WTC11 (cell line): Measurements from ENCODE around the gene RASL11B. TPM values are rescaled to one million over a fixed set of nuclear protein-coding genes. Genes with fewer than 3 reads are reported as not detected.

Experiments used
- ATAC-seq: fragments of 200-7000 bp; cut with Tn5 transposase; 2 replicates; pipeline ENCODE4 v1.10.0; 2021; ENCODE audit warnings: mild to moderate bottlenecking, moderate library complexity
- CTCF ChIA-PET: fragments of 300-600 bp; sonication (Branson Sonifier 250); formaldehyde crosslinking; loops from one replicate; lab custom pipeline; 2021; ENCODE audit warnings: antibody characterized with exemption; lab: Charles Lee
- POLR2A ChIA-PET: fragments of 350-600 bp; sonication (Branson Sonifier 250); formaldehyde crosslinking; loops from one replicate; lab custom pipeline; 2021; ENCODE audit warnings: antibody characterized with exemption; lab: Charles Lee
- DNase-seq: peaks from one replicate; pipeline ENCODE4 v3.0.0; 2021; ENCODE audit warnings: low spot score
- H3K27ac Mint-ChIP-seq: 2 replicates; pipeline ENCODE4 v1.8.0; 2021; ENCODE audit warnings: mixed read lengths
- H3K27me3 Mint-ChIP-seq: 2 replicates; pipeline ENCODE4 v1.8.0; 2021; ENCODE audit warnings: low read depth, mild to moderate bottlenecking, moderate library complexity, mixed read lengths
- H3K36me3 Mint-ChIP-seq: 2 replicates; pipeline ENCODE4 v1.8.0; 2021; ENCODE audit warnings: mixed read lengths
- H3K4me1 Mint-ChIP-seq: 2 replicates; pipeline ENCODE4 v1.8.0; 2022; ENCODE audit warnings: mixed read lengths
- H3K4me3 Mint-ChIP-seq: 2 replicates; pipeline ENCODE4 v1.8.0; 2021; ENCODE audit warnings: mild to moderate bottlenecking, moderate library complexity, mixed read lengths
- H3K9me3 Mint-ChIP-seq: 2 replicates; pipeline ENCODE4 v1.8.0; 2021; ENCODE audit warnings: mixed read lengths
- CBFB ChIP-seq: sonication (generic); formaldehyde crosslinking; IDR thresholded peaks from 2 replicates; pipeline ENCODE4 v1.8.1; 2022; ENCODE audit warnings: mild to moderate bottlenecking, low read depth, missing genetic modification reagents
- ESRRA ChIP-seq: sonication (generic); formaldehyde crosslinking; IDR thresholded peaks from 2 replicates; pipeline ENCODE4 v1.8.1; 2022; ENCODE audit warnings: mild to moderate bottlenecking, missing genetic modification reagents, borderline replicate concordance
- FOXJ3 ChIP-seq: sonication (generic); formaldehyde crosslinking; IDR thresholded peaks from 2 replicates; pipeline ENCODE4 v1.9.0; 2021; ENCODE audit warnings: missing genetic modification reagents, mild to moderate bottlenecking, borderline replicate concordance
- GRHL2 ChIP-seq: fragments of 250-450 bp; sonication (Bioruptor Pico); IDR thresholded peaks from 2 replicates; pipeline ENCODE4 v1.8.0; 2022; ENCODE audit warnings: mild to moderate bottlenecking, moderate library complexity; ENCODE audit not compliant: insufficient replicate concordance, severe bottlenecking
- JUN ChIP-seq: sonication (generic); formaldehyde crosslinking; IDR thresholded peaks from 2 replicates; pipeline ENCODE4 v1.8.0; 2023; ENCODE audit warnings: mild to moderate bottlenecking, missing genetic modification reagents
- MYBL2 ChIP-seq: sonication (generic); formaldehyde crosslinking; IDR thresholded peaks from 2 replicates; pipeline ENCODE4 v1.8.1; 2023; ENCODE audit warnings: mild to moderate bottlenecking, moderate library complexity, missing genetic modification reagents
- NFYB ChIP-seq: sonication (generic); formaldehyde crosslinking; conservative IDR thresholded peaks from 2 replicates; pipeline ENCODE4 v1.8.0; 2022; ENCODE audit warnings: low read depth, missing genetic modification reagents
- PRRX2 ChIP-seq: fragments of 250-450 bp; sonication (Bioruptor Pico); IDR thresholded peaks from 2 replicates; pipeline ENCODE4 v1.8.0; 2021; ENCODE audit warnings: mild to moderate bottlenecking
- RELA ChIP-seq: sonication (generic); formaldehyde crosslinking; IDR thresholded peaks from 2 replicates; pipeline ENCODE4 v1.8.1; 2022; ENCODE audit warnings: missing genetic modification reagents, mild to moderate bottlenecking, borderline replicate concordance
- SMAD4 ChIP-seq: sonication (generic); formaldehyde crosslinking; IDR thresholded peaks from 2 replicates; pipeline ENCODE4 v1.8.0; 2022; ENCODE audit warnings: mild to moderate bottlenecking, missing genetic modification reagents
- SOX15 ChIP-seq: fragments of 250-450 bp; sonication (Bioruptor Pico); IDR thresholded peaks from 2 replicates; pipeline ENCODE4 v1.9.0; 2021; ENCODE audit warnings: mild to moderate bottlenecking
- ZNF232 ChIP-seq: sonication (generic); formaldehyde crosslinking; IDR thresholded peaks from 2 replicates; pipeline ENCODE4 v1.8.0; 2022; ENCODE audit warnings: mild to moderate bottlenecking, missing genetic modification reagents
- ZNF263 ChIP-seq: sonication (generic); formaldehyde crosslinking; IDR thresholded peaks from 2 replicates; pipeline ENCODE4 v1.8.1; 2022; ENCODE audit warnings: low read depth, mild to moderate bottlenecking, moderate library complexity, missing genetic modification reagents
- ZNF396 ChIP-seq: fragments of 250-450 bp; sonication (Bioruptor Pico); IDR thresholded peaks from 2 replicates; pipeline ENCODE4 v1.8.0; 2021; ENCODE audit warnings: mild to moderate bottlenecking, moderate library complexity, borderline replicate concordance
- ZNF423 ChIP-seq: fragments of 250-450 bp; sonication (Bioruptor Pico); IDR thresholded peaks from 2 replicates; pipeline ENCODE4 v2.1.2; 2022; ENCODE audit warnings: mild to moderate bottlenecking, moderate library complexity
- total RNA-seq: library from RNA; stranded (reverse); gene quantifications from 3 replicates; pipeline ENCODE4 v1.2.3, GENCODE V29; 2021
- TF ChIP-seq, protein P1 (sequence below): sonication (generic); formaldehyde crosslinking; IDR thresholded peaks from 2 replicates; pipeline ENCODE4 v1.8.1; 2023; ENCODE audit warnings: mild to moderate bottlenecking, missing genetic modification reagents, moderate library complexity
- TF ChIP-seq, protein P2 (sequence below): sonication (generic); formaldehyde crosslinking; conservative IDR thresholded peaks from 2 replicates; pipeline ENCODE4 v1.8.1; 2023; ENCODE audit warnings: mild to moderate bottlenecking, low read depth, missing genetic modification reagents, moderate library complexity
- TF ChIP-seq, protein P3 (sequence below): sonication (generic); formaldehyde crosslinking; IDR thresholded peaks from 2 replicates; pipeline ENCODE4 v1.8.0; 2022; ENCODE audit warnings: mild to moderate bottlenecking, missing genetic modification reagents
- TF ChIP-seq, protein P4 (sequence below): sonication (generic); formaldehyde crosslinking; IDR thresholded peaks from 2 replicates; pipeline ENCODE4 v1.8.1; 2023; ENCODE audit warnings: mild to moderate bottlenecking, moderate library complexity, missing genetic modification reagents
- TF ChIP-seq, protein P5 (sequence below): fragments of 250-450 bp; sonication (Bioruptor Pico); IDR thresholded peaks from 2 replicates; pipeline ENCODE4 v1.9.0; 2021; ENCODE audit warnings: moderate library complexity, mild to moderate bottlenecking, inconsistent platforms, borderline replicate concordance
- TF ChIP-seq, protein P6 (sequence below): sonication (generic); formaldehyde crosslinking; IDR thresholded peaks from 2 replicates; pipeline ENCODE4 v1.8.1; 2023; ENCODE audit warnings: mild to moderate bottlenecking, missing genetic modification reagents, borderline replicate concordance

Gene RASL11B
- total RNA-seq, 1 experiment from 2014 or later: 58.5 TPM

DNA sequence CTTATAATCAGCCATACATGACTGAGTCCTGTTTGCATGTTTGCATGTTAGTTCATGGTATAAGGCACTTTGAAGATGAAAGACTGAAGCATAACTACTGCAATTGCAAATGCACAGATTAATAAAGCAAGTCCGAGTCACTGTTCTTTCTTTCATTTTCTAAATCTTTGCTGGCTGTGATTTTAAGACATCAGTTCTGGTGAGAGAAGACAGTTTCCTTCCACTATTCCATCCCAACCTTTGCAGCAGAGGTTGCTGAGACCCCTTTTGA is 28.3 kb downstream of the RASL11B start:
- DNase-seq: no peak
- CTCF ChIA-PET: interaction anchor here (1.1 kb wide), 1 partner anchor 21 kb away, joined by 5 read pairs; no protein-coding TSS in a partner anchor
- H3K36me3 Mint-ChIP-seq: peaks cover 22% of the 10 kb centered on the region
- POLR2A ChIA-PET: no interaction called here
- H3K9me3 Mint-ChIP-seq: peaks cover 26% of the 10 kb centered on the region
- H3K4me1 Mint-ChIP-seq: peaks cover 17% of the 10 kb centered on the region
- H3K4me3 Mint-ChIP-seq: no peak overlapping the region
- TF ChIP-seq, protein P1, sequence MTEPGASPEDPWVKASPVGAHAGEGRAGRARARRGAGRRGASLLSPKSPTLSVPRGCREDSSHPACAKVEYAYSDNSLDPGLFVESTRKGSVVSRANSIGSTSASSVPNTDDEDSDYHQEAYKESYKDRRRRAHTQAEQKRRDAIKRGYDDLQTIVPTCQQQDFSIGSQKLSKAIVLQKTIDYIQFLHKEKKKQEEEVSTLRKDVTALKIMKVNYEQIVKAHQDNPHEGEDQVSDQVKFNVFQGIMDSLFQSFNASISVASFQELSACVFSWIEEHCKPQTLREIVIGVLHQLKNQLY: no peak
- TF ChIP-seq ZNF263 (CRISPR knock-in tag): no peak
- TF ChIP-seq MYBL2: no peak
- no peak for TF ChIP-seq ZNF396 (CRISPR knock-in tag)
- TF ChIP-seq ZNF423 (CRISPR knock-in tag): no peak
- no peak for ATAC-seq
- H3K27me3 Mint-ChIP-seq: no peaks in the 10 kb centered on the region
- H3K27ac Mint-ChIP-seq: no peak overlapping the region

DNA sequence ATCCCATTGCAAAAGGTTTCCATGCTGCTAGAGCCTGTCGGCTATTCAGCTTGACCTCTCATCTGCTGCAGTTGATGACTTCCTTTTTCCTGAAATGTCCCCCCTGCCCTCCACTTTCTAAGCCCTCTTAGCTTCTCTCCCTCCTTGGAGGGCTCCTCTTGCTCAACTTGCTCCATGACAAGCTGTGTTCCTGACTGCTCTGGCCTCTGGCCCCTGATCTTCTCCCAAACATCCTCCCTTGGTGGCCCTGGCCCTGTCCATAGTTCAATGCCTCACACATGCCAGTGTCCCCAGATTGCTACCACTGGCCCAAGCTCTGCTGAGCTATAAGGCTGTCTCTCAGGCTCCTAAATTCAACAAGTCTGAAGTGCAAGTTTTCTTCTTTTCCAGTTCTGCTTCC is 29.6 kb downstream of the RASL11B start:
- CTCF ChIA-PET: interaction anchor here (0.9 to 1.5 kb wide), 2 partner anchors 19 kb away, joined by 3 to 4 read pairs; no protein-coding TSS in a partner anchor

DNA sequence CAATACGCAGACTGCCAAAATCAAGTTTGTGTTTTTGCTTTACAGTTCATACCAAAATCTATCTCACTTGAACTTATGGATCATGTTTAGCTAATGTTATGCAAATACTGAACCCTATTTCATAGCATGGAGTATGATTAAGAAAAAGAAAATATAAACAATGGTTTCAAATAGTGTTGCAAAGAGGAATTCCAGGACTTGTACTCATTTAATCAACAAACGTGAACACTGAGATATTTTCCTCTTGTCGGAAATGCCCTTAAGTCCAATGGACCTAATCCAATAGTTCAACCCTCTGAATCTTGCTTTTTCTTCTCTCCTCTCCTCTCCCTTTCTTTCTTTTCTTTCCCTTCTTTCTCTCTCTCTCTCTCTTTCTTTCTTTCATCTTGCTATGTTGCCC is 30.8 kb downstream of the RASL11B start:
- POLR2A ChIA-PET: no interaction called here
- no peak for DNase-seq
- H3K27ac Mint-ChIP-seq: no peak overlapping the region
- no peak for ATAC-seq
- peaks cover 11% of the 10 kb centered on the region; the same call in 1 of the 2 replicates for H3K36me3 Mint-ChIP-seq
- no peak overlapping the region for H3K4me3 Mint-ChIP-seq
- H3K4me1 Mint-ChIP-seq: peaks cover 15% of the 10 kb centered on the region
- H3K9me3 Mint-ChIP-seq: peaks cover 28% of the 10 kb centered on the region
- peaks cover 3% of the 10 kb centered on the region; the same call in 1 of the 2 replicates for H3K27me3 Mint-ChIP-seq
- CTCF ChIA-PET: interaction anchor here (1.5 kb wide), 1 partner anchor 17 kb away, joined by 4 read pairs; no protein-coding TSS in a partner anchor
- TF ChIP-seq, protein P2, sequence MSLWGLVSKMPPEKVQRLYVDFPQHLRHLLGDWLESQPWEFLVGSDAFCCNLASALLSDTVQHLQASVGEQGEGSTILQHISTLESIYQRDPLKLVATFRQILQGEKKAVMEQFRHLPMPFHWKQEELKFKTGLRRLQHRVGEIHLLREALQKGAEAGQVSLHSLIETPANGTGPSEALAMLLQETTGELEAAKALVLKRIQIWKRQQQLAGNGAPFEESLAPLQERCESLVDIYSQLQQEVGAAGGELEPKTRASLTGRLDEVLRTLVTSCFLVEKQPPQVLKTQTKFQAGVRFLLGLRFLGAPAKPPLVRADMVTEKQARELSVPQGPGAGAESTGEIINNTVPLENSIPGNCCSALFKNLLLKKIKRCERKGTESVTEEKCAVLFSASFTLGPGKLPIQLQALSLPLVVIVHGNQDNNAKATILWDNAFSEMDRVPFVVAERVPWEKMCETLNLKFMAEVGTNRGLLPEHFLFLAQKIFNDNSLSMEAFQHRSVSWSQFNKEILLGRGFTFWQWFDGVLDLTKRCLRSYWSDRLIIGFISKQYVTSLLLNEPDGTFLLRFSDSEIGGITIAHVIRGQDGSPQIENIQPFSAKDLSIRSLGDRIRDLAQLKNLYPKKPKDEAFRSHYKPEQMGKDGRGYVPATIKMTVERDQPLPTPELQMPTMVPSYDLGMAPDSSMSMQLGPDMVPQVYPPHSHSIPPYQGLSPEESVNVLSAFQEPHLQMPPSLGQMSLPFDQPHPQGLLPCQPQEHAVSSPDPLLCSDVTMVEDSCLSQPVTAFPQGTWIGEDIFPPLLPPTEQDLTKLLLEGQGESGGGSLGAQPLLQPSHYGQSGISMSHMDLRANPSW: no peak
- TF ChIP-seq ZNF396 (CRISPR knock-in tag) (no peak), ZNF232 (no peak), SOX15 (CRISPR knock-in tag) (no peak), CBFB (CRISPR knock-in tag) (no peak), RELA (CRISPR knock-in tag) (no peak), ESRRA (CRISPR knock-in tag) (no peak), PRRX2 (no peak)
- TF ChIP-seq, protein P3, sequence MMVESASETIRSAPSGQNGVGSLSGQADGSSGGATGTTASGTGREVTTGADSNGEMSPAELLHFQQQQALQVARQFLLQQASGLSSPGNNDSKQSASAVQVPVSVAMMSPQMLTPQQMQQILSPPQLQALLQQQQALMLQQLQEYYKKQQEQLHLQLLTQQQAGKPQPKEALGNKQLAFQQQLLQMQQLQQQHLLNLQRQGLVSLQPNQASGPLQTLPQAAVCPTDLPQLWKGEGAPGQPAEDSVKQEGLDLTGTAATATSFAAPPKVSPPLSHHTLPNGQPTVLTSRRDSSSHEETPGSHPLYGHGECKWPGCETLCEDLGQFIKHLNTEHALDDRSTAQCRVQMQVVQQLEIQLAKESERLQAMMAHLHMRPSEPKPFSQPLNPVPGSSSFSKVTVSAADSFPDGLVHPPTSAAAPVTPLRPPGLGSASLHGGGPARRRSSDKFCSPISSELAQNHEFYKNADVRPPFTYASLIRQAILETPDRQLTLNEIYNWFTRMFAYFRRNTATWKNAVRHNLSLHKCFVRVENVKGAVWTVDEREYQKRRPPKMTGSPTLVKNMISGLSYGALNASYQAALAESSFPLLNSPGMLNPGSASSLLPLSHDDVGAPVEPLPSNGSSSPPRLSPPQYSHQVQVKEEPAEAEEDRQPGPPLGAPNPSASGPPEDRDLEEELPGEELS: no peak
- TF ChIP-seq, protein P4, sequence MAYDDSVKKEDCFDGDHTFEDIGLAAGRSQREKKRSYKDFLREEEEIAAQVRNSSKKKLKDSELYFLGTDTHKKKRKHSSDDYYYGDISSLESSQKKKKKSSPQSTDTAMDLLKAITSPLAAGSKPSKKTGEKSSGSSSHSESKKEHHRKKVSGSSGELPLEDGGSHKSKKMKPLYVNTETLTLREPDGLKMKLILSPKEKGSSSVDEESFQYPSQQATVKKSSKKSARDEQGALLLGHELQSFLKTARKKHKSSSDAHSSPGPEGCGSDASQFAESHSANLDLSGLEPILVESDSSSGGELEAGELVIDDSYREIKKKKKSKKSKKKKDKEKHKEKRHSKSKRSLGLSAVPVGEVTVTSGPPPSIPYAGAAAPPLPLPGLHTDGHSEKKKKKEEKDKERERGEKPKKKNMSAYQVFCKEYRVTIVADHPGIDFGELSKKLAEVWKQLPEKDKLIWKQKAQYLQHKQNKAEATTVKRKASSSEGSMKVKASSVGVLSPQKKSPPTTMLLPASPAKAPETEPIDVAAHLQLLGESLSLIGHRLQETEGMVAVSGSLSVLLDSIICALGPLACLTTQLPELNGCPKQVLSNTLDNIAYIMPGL: no peak

More for the DNA sequence above, 29.6 kb downstream of the RASL11B start:
- POLR2A ChIA-PET: no interaction called here
- no peak overlapping the region for H3K4me3 Mint-ChIP-seq
- peaks cover 15% of the 10 kb centered on the region for H3K4me1 Mint-ChIP-seq
- no peak for TF ChIP-seq NFYB (CRISPR knock-in tag)
- no peak for TF ChIP-seq ZNF396 (CRISPR knock-in tag)
- TF ChIP-seq FOXJ3 (CRISPR knock-in tag): no peak
- no peak for TF ChIP-seq SMAD4
- TF ChIP-seq, protein P5, sequence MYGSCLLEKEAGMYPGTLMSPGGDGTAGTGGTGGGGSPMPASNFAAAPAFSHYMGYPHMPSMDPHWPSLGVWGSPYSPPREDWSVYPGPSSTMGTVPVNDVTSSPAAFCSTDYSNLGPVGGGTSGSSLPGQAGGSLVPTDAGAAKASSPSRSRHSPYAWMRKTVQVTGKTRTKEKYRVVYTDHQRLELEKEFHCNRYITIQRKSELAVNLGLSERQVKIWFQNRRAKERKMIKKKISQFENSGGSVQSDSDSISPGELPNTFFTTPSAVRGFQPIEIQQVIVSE (CRISPR knock-in tag): no peak
- no peak for TF ChIP-seq GRHL2 (CRISPR knock-in tag)
- TF ChIP-seq JUN (CRISPR knock-in tag): no peak
- TF ChIP-seq, protein P6, sequence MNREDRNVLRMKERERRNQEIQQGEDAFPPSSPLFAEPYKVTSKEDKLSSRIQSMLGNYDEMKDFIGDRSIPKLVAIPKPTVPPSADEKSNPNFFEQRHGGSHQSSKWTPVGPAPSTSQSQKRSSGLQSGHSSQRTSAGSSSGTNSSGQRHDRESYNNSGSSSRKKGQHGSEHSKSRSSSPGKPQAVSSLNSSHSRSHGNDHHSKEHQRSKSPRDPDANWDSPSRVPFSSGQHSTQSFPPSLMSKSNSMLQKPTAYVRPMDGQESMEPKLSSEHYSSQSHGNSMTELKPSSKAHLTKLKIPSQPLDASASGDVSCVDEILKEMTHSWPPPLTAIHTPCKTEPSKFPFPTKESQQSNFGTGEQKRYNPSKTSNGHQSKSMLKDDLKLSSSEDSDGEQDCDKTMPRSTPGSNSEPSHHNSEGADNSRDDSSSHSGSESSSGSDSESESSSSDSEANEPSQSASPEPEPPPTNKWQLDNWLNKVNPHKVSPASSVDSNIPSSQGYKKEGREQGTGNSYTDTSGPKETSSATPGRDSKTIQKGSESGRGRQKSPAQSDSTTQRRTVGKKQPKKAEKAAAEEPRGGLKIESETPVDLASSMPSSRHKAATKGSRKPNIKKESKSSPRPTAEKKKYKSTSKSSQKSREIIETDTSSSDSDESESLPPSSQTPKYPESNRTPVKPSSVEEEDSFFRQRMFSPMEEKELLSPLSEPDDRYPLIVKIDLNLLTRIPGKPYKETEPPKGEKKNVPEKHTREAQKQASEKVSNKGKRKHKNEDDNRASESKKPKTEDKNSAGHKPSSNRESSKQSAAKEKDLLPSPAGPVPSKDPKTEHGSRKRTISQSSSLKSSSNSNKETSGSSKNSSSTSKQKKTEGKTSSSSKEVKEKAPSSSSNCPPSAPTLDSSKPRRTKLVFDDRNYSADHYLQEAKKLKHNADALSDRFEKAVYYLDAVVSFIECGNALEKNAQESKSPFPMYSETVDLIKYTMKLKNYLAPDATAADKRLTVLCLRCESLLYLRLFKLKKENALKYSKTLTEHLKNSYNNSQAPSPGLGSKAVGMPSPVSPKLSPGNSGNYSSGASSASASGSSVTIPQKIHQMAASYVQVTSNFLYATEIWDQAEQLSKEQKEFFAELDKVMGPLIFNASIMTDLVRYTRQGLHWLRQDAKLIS (CRISPR knock-in tag): no peak
- no peak overlapping the region for H3K27ac Mint-ChIP-seq
- H3K9me3 Mint-ChIP-seq: peaks cover 25% of the 10 kb centered on the region
- DNase-seq: no peak
- no peaks in the 10 kb centered on the region for H3K27me3 Mint-ChIP-seq
- no peak for ATAC-seq
- H3K36me3 Mint-ChIP-seq: peaks cover 18% of the 10 kb centered on the region
